Neural progenitor cell (in vitro differentiated cells): ENCODE results near the gene PRM1.

Source experiments
- CTCF ChIP-seq: fragments of 200-600 bp; sonication (generic); IDR thresholded peaks from 2 replicates; pipeline ENCODE4 v1.5.1; 2017; ENCODE audit warnings: antibody characterized with exemption, mild to moderate bottlenecking
- EZH2 ChIP-seq: fragments of 200-600 bp; sonication (generic); IDR thresholded peaks from 2 replicates; pipeline ENCODE4 v1.6.1; 2017; ENCODE audit warnings: antibody characterized with exemption, mild to moderate bottlenecking, moderate library complexity

GRCh38 chr16:11276896-11277593 lies 4.1 kb downstream of the PRM1 start:
- no peak for TF ChIP-seq EZH2
- no peak for TF ChIP-seq CTCF
